C4-2B (cell line): ENCODE results near the gene SHLD2.
"Not testable (repeated sequence)": the region's sequence is repeated elsewhere in the genome, so short reads cannot be mapped to it uniquely, and the experiment has no call there.

Experiments used
- CTCF ChIP-seq: fragments of 450-650 bp; conservative IDR thresholded peaks from 2 replicates; pipeline ENCODE4 v1.5.1; 2017; ENCODE audit warnings: mild to moderate bottlenecking
- ZFX ChIP-seq: fragments of 450-650 bp; IDR thresholded peaks from 2 replicates; pipeline ENCODE4 v1.6.1; 2017

GRCh38 chr10:87170705-87171104 is 75.7 kb downstream of the SHLD2 start:
- TF ChIP-seq CTCF, ZFX: not testable (repeated sequence)
